ENCODE results near the gene AAMP.

AAMP gene

DNA sequence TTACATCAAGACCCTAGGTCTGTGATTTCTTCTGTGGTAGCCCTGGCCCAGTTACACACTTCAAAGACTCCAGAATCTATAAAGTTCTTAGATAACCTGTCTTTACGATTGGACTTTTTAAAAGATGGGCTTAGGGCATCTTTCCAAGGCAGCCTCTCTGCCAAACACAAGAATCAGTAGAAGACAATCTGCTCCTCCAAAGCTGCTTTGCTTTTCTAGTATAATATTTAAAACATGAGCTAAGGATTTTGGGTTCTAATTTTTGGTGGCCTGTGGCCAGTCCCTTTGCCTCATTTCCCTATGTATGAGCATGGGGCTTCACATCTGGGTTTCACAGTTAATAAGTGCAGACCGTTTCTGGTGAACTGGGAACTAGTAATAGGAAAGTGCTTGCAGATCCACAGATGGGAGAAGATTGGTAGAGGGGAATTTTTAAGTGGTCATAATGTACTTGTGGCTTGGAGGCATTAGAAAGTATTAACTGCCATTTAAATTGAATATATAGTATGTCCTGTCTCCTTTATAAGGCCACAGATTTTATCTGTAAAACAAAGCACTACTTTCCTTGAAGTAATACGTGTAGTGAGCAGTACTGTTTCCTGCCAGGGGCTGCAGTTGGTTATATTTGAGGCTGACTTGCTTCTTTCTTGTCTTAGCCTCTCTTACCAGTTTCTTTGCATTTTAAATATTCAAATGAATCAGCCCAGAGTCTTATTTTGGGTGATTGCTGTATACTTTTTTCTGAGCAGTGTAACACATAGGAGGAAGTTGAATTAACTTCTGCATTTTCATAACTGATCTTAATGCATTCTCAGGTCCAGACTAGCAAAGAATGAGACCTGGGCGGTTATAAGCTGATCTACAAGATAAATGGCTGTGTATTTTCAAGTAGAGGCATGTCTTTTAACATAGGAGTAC lies 51.4 kb downstream of the AAMP start:
- peak; percentile 68 for DNase-seq

DNA sequence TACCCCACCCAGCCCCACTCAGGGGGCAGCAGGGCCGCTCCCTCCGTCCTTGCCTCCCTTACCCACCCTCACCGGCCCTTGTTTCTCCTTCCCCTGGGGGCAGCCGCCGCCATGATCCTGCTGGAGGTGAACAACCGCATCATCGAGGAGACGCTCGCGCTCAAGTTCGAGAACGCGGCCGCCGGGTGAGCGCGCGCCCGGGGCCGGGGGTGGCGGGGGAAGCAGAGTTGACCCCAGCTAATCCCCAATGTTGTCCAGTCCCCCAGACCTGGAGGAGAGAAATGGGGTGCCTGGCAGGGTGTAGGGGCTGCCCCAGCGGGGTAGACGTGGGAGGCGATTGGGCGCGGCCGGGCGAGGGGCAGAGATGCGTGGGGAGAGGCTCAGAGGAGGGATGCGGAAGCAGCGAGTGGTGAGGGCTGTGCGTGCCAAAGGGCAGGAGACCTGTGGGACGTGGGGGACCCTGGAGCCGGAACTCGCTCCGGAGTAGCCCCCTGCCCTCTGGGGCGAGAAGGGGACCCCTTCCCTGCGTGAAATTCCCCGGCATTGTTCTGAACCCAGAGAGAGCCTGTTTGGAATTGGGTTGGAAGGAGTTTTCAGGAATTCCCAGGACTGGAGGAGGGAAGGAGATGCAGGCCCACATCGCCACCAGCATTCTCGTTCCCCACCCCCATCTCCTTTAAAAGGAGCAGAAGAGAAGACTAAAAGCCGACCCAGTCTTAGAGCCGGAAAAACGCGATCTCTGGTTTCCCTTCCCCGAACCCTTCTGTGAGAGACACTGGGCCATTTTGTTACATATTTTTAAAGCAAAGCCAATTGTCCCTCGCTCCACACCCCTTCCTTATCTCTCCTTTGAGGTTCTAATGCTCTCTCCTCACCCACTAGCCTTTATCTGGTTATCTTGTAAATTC lies 52.3 kb downstream of the AAMP start:
- DNase-seq = peak; percentile 89

DNA sequence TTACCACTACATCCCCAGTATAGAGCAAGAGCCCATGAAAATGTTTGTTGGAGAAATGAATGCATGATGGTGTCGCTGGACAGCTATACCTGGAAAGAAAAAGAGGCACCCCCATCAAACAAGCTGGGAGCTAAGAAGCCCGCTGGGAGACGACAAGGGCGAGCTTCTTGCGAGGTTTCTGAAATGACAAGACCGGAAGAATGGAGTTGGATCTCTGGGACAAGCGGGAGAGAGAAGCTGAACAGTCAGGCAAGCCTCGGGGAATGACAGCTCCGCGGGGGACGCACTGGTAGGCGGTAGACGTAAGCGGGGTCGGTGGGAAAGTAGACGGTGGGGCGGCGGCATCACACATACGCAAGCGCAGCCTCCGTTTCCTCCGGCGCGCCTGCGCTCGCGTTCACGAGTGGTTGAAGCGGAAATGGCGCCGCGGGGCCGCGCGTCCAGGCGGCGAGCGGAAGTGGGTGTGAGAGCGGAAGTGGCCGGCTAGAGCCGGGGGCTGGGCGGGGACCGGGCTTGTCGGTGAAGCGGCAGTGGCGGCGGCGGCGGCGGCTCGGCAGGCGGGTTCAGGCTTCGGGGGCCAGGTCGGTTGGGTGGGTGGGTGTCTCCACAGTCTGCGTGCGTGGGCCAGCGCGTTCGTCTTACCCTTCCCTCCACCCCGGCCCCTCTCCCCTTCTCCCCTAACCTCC lies 53.1 kb downstream of the AAMP start, which contains the start of gene ARPC2:
Gene ARPC2 (plus strand): TSS at position 516 of the 686 bp plus-strand sequence. CDS start 282 bp downstream, outside the sequence.
- peak; percentile 98 for DNase-seq

DNA sequence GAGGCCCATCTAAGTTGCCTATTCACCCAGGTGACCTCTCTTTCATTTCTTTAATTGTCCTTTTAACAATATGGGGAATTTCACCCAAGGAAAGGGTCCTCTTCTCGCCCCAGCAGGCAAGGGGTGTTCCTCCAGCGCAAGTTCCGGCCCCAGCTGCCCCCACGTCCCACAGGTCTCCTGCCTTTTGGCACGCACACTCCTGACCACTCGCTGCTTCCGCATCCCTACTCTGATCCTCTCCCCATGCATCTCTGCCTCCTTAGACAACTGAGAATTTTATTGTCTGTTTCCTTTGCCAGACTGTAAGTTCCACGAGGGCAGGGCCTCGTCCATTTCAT lies 53.6 kb downstream of the AAMP start:
- no peak for DNase-seq

Measured in activated effector memory CD4-positive, alpha-beta T cell treated with anti-CD3 and anti-CD28 coated beads, Interleukin-2, amount 50 U/mL, for 16 hours (primary cell).